Vagina (tissue), 2 donors: Measurements from ENCODE around the gene TNFRSF8. TPM values are rescaled to one million over a fixed set of nuclear protein-coding genes. Genes with fewer than 3 reads are reported as not detected.
"Not testable (repeated sequence)": the region's sequence is repeated elsewhere in the genome, so short reads cannot be mapped to it uniquely, and the experiment has no call there.

ENCODE experiments used
- DNase-seq, 2 donors: peaks; one replicate each; pipeline ENCODE4 v3.0.0-alpha.2; 2017; ENCODE audit errors: extremely low spot score in 2 of 2
- H3K27ac ChIP-seq: fragments of 200-600 bp; sonication (generic); one replicate; pipeline ENCODE4 v1.5.1; 2019
- H3K27me3 ChIP-seq: fragments of 200-600 bp; sonication (generic); one replicate; pipeline ENCODE4 v1.5.1; 2019
- H3K36me3 ChIP-seq, 2 donors: fragments of 200-600 bp; sonication (generic); one replicate each; pipeline ENCODE4 v1.5.1; 2017 to 2019
- H3K4me1 ChIP-seq: fragments of 200-600 bp; sonication (generic); one replicate; pipeline ENCODE4 v1.5.1; 2019
- H3K4me3 ChIP-seq, 2 donors: fragments of 200-600 bp; sonication (generic); 1 replicate in 1 of 2; 2 replicates in 1 of 2; pipeline ENCODE4 v1.5.1; 2016 to 2019
- H3K9me3 ChIP-seq: fragments of 200-600 bp; sonication (generic); one replicate; pipeline ENCODE4 v1.5.1; 2019
- CTCF ChIP-seq, 3 experiments: fragments of 450-650 bp in 2 of 3; fragments of 200-600 bp in 1 of 3; sonication (generic) in 1 of 3; IDR thresholded peaks; one replicate each; pipeline ENCODE4 v1.5.1; 2017 to 2019; ENCODE audit warnings: antibody characterized with exemption in 3 of 3, mild to moderate bottlenecking in 2 of 3, moderate library complexity in 2 of 3
- POLR2A ChIP-seq, 2 donors: fragments of 450-650 bp; IDR thresholded peaks; one replicate each; pipeline ENCODE4 v1.6.1; 2017; ENCODE audit warnings: antibody characterized with exemption in 2 of 2, mild to moderate bottlenecking in 2 of 2, moderate library complexity in 2 of 2
- POLR2AphosphoS5 ChIP-seq, 2 donors: sonication (generic); formaldehyde crosslinking; IDR thresholded peaks; one replicate each; pipeline ENCODE4 v1.9.0; 2017; ENCODE audit warnings: antibody characterized with exemption in 2 of 2, mild to moderate bottlenecking in 2 of 2, low read depth in 1 of 2; ENCODE audit not compliant: insufficient read depth in 1 of 2
- intact Hi-C: fragments of 100-400 bp; cut with DNase I; formaldehyde crosslinking; loops from one replicate; pipeline ENCODE4 v1.15.1; 2023
- total RNA-seq: library from RNA; depleted of rRNA; stranded (reverse); fragments of >200 nt; gene quantifications from one replicate; pipeline ENCODE4 v1.2.3, GENCODE V29; 2016

TNFRSF8 gene
- total RNA-seq, 1 donor from 2014 or later: 1.2 TPM

- intact Hi-C loops: no loop called here
- Histone ChIP-seq H3K4me3 (no peak overlapping the region), H3K36me3 (no peaks in the 10 kb centered on the region), H3K9me3 (no peaks in the 10 kb centered on the region), H3K27me3 (no peaks in the 10 kb centered on the region), H3K4me1 (no peaks in the 10 kb centered on the region), H3K27ac (no peak overlapping the region)
- DNase-seq: no peak
- no peak for TF ChIP-seq CTCF (IDR thresholded peaks at IDR 0.05)
- TF ChIP-seq POLR2AphosphoS5 (IDR thresholded peaks at IDR 0.05; ENCODE audit: insufficient read depth in 1 of 2, low read depth in 1 of 2): no peak
- TF ChIP-seq POLR2A (IDR thresholded peaks at IDR 0.05): no peak
Measured at GRCh38 chr1:12096615-12097014, 33.5 kb downstream of the TNFRSF8 start.

GRCh38 chr1:12097321-12097720, 34.2 kb downstream of the TNFRSF8 start:
- no peaks in the 10 kb centered on the region for H3K27me3 ChIP-seq
- no peaks in the 10 kb centered on the region for H3K4me1 ChIP-seq
- no peak for DNase-seq
- H3K4me3 ChIP-seq: no peak overlapping the region
- intact Hi-C loops: no loop called here
- no peak for TF ChIP-seq CTCF (IDR thresholded peaks at IDR 0.05)
- TF ChIP-seq POLR2A (IDR thresholded peaks at IDR 0.05): no peak
- no peak for TF ChIP-seq POLR2AphosphoS5 (IDR thresholded peaks at IDR 0.05; ENCODE audit: insufficient read depth in 1 of 2, low read depth in 1 of 2)
- H3K36me3 ChIP-seq: no peaks in the 10 kb centered on the region
- H3K9me3 ChIP-seq: no peaks in the 10 kb centered on the region
- H3K27ac ChIP-seq: no peak overlapping the region

- Histone ChIP-seq H3K4me1 (no peaks in the 10 kb centered on the region), H3K27me3 (no peaks in the 10 kb centered on the region), H3K36me3 (no peaks in the 10 kb centered on the region), H3K4me3 (no peak overlapping the region), H3K9me3 (no peaks in the 10 kb centered on the region), H3K27ac (no peak overlapping the region)
- DNase-seq: no peak
- intact Hi-C loops: no loop called here
- TF ChIP-seq POLR2A (IDR thresholded peaks at IDR 0.05): no peak
- TF ChIP-seq POLR2AphosphoS5 (IDR thresholded peaks at IDR 0.05; ENCODE audit: insufficient read depth in 1 of 2, low read depth in 1 of 2): no peak
- no peak for TF ChIP-seq CTCF (IDR thresholded peaks at IDR 0.05)
Measured at GRCh38 chr1:12098786-12099185, 35.7 kb downstream of the TNFRSF8 start.

GRCh38 chr1:12099610-12100009, 36.5 kb downstream of the TNFRSF8 start:
- no peak for DNase-seq
- H3K27me3 ChIP-seq: no peaks in the 10 kb centered on the region
- H3K9me3 ChIP-seq: no peaks in the 10 kb centered on the region
- no peak for TF ChIP-seq POLR2A (IDR thresholded peaks at IDR 0.05)
- TF ChIP-seq POLR2AphosphoS5 (IDR thresholded peaks at IDR 0.05; ENCODE audit: insufficient read depth in 1 of 2, low read depth in 1 of 2): no peak
- no peak for TF ChIP-seq CTCF (IDR thresholded peaks at IDR 0.05)
- no peak overlapping the region for H3K4me3 ChIP-seq
- no peaks in the 10 kb centered on the region for H3K4me1 ChIP-seq
- intact Hi-C loops: no loop called here
- no peaks in the 10 kb centered on the region for H3K36me3 ChIP-seq
- H3K27ac ChIP-seq: no peak overlapping the region

GRCh38 chr1:12100071-12100470, 37.0 kb downstream of the TNFRSF8 start:
- intact Hi-C loops: no loop called here
- no peaks in the 10 kb centered on the region for H3K4me1 ChIP-seq
- DNase-seq: no peak
- no peak overlapping the region for H3K4me3 ChIP-seq
- TF ChIP-seq POLR2A (IDR thresholded peaks at IDR 0.05): no peak
- TF ChIP-seq POLR2AphosphoS5 (IDR thresholded peaks at IDR 0.05; ENCODE audit: insufficient read depth in 1 of 2, low read depth in 1 of 2): no peak
- TF ChIP-seq CTCF (IDR thresholded peaks at IDR 0.05): no peak
- H3K36me3 ChIP-seq: no peaks in the 10 kb centered on the region
- H3K9me3 ChIP-seq: no peaks in the 10 kb centered on the region
- no peak overlapping the region for H3K27ac ChIP-seq
- no peaks in the 10 kb centered on the region for H3K27me3 ChIP-seq

- H3K36me3 ChIP-seq, H3K27me3 ChIP-seq, H3K4me3 ChIP-seq, H3K9me3 ChIP-seq, intact Hi-C loops, H3K4me1 ChIP-seq, H3K27ac ChIP-seq, DNase-seq: not testable (repeated sequence)
Measured at GRCh38 chr1:12101120-12101519, 38.0 kb downstream of the TNFRSF8 start.
